SU-DHL-6 (cell line): ENCODE measurements around the gene MAML3.

ENCODE experiments used
- H2AFZ ChIP-seq: fragments of 200-600 bp; sonication (generic); 2 replicates; pipeline ENCODE4 v1.6.1; 2014; ENCODE audit warnings: low read depth, mild to moderate bottlenecking, moderate library complexity, mixed read lengths, antibody characterized with exemption, low read length; ENCODE audit not compliant: severe bottlenecking
- H3F3A ChIP-seq: fragments of 200-600 bp; shearing (Covaris generic); 2 replicates; pipeline ENCODE4 v1.6.0; 2016; ENCODE audit warnings: antibody characterized with exemption, mild to moderate bottlenecking; ENCODE audit not compliant: insufficient read depth
- H3K27ac ChIP-seq: fragments of 200-600 bp; sonication (generic); 2 replicates; pipeline ENCODE4 v1.5.1; 2016; ENCODE audit warnings: low read depth, mild to moderate bottlenecking, low read length, moderate library complexity, mixed read lengths
- H3K27me3 ChIP-seq: fragments of 200-600 bp; sonication (generic), shearing (Covaris generic); 2 replicates; pipeline ENCODE4 v1.6.0; 2014; ENCODE audit warnings: mild to moderate bottlenecking, low read length
- H3K36me3 ChIP-seq: fragments of 200-600 bp; sonication (generic); 2 replicates; pipeline ENCODE4 v1.6.1; 2014; ENCODE audit warnings: mild to moderate bottlenecking, low read length, mixed read lengths
- H3K4me2 ChIP-seq: fragments of 300-600, 200-600 bp; shearing (Covaris generic), sonication (generic); 2 replicates; pipeline ENCODE4 v1.6.0; 2014; ENCODE audit warnings: low read length, low read depth, mild to moderate bottlenecking; ENCODE audit not compliant: poor library complexity, severe bottlenecking
- H3K4me3 ChIP-seq: fragments of 200-600 bp; sonication (generic); 2 replicates; pipeline ENCODE4 v1.5.1; 2014; ENCODE audit warnings: antibody characterized with exemption, low read length, mild to moderate bottlenecking, mixed read lengths; ENCODE audit not compliant: insufficient read depth, poor library complexity, severe bottlenecking
- H3K79me2 ChIP-seq: fragments of 200-600 bp; sonication (generic); 2 replicates; pipeline ENCODE4 v1.6.1; 2014; ENCODE audit warnings: mild to moderate bottlenecking, low read length, moderate library complexity; ENCODE audit not compliant: insufficient read depth
- H3K9ac ChIP-seq: fragments of 200-600 bp; sonication (generic); 2 replicates; pipeline ENCODE4 v1.7.0; 2014; ENCODE audit warnings: mild to moderate bottlenecking, low read length
- H3K9me2 ChIP-seq: fragments of 200-600 bp; sonication (generic); replicated peaks from 2 replicates; pipeline ENCODE4 v1.6.1; 2014; ENCODE audit warnings: low read length; ENCODE audit not compliant: insufficient read depth
- H3K9me3 ChIP-seq: fragments of 200-600 bp; sonication (generic); 2 replicates; pipeline ENCODE4 v1.6.1; 2014; ENCODE audit warnings: low read length, mixed read lengths; ENCODE audit not compliant: insufficient read depth
- H4K20me1 ChIP-seq: fragments of 200-600 bp; sonication (generic); 2 replicates; pipeline ENCODE4 v1.6.1; 2014; ENCODE audit warnings: low read depth, mild to moderate bottlenecking, antibody characterized with exemption, low read length, moderate library complexity, mixed read lengths
- CTCF ChIP-seq: fragments of 200-600 bp; sonication (generic); IDR thresholded peaks from one replicate; pipeline ENCODE4 v1.5.1; 2017; ENCODE audit warnings: antibody characterized with exemption, mild to moderate bottlenecking, low read length, moderate library complexity; ENCODE audit not compliant: insufficient read depth, poor library complexity, severe bottlenecking
- EZH2phosphoT487 ChIP-seq: fragments of 200-600 bp; sonication (generic), shearing (Covaris generic); conservative IDR thresholded peaks from 2 replicates; pipeline ENCODE4 v1.6.1; 2018; ENCODE audit warnings: mild to moderate bottlenecking, antibody characterized with exemption, low read length, moderate library complexity, mixed read lengths

The MAML3 gene

GRCh38 chr4:139711461-139711860 lies 442.5 kb downstream of the MAML3 start:
- Histone ChIP-seq H3K9me2 (no peaks in the 10 kb centered on the region), H3F3A (no peaks in the 10 kb centered on the region), H3K4me3 (no peak overlapping the region), H3K4me2 (no peak overlapping the region), H3K9me3 (no peaks in the 10 kb centered on the region), H4K20me1 (no peaks in the 10 kb centered on the region), H3K79me2 (no peaks in the 10 kb centered on the region), H3K36me3 (no peaks in the 10 kb centered on the region), H2AFZ (no peak overlapping the region), H3K9ac (no peak overlapping the region), H3K27ac (no peak overlapping the region), H3K27me3 (no peaks in the 10 kb centered on the region)
- TF ChIP-seq CTCF (no peak), EZH2phosphoT487 (no peak)

GRCh38 chr4:139710073-139710472 lies 443.9 kb downstream of the MAML3 start:
- Histone ChIP-seq H3K9me2 (no peaks in the 10 kb centered on the region), H3K4me2 (no peak overlapping the region), H3K27ac (no peak overlapping the region), H3F3A (no peaks in the 10 kb centered on the region), H3K36me3 (no peaks in the 10 kb centered on the region), H3K9me3 (no peaks in the 10 kb centered on the region), H3K79me2 (no peaks in the 10 kb centered on the region), H4K20me1 (no peaks in the 10 kb centered on the region), H3K4me3 (no peak overlapping the region), H3K9ac (no peak overlapping the region), H3K27me3 (no peaks in the 10 kb centered on the region), H2AFZ (no peak overlapping the region)
- TF ChIP-seq CTCF (no peak), EZH2phosphoT487 (no peak)

GRCh38 chr4:139709660-139710059 lies 444.3 kb downstream of the MAML3 start:
- H3K9me3 ChIP-seq, result no peaks in the 10 kb centered on the region
- H3K9me2 ChIP-seq, result no peaks in the 10 kb centered on the region

More at GRCh38 chr4:139709660-139710059, 444.3 kb downstream of the MAML3 start:
- Histone ChIP-seq H3K79me2 (no peaks in the 10 kb centered on the region), H3F3A (no peaks in the 10 kb centered on the region), H3K36me3 (no peaks in the 10 kb centered on the region), H3K9ac (no peak overlapping the region), H4K20me1 (no peaks in the 10 kb centered on the region), H3K27ac (no peak overlapping the region), H3K4me2 (no peak overlapping the region), H3K27me3 (no peaks in the 10 kb centered on the region), H3K4me3 (no peak overlapping the region), H2AFZ (no peak overlapping the region)
- no peak for TF ChIP-seq CTCF
- no peak for TF ChIP-seq EZH2phosphoT487
